ENCODE measurements around the gene ING1.
A peak's percentile ranks its signal among the peaks of the same experiment; 100 is the strongest.
"Not testable (repeated sequence)": the region's sequence is repeated elsewhere in the genome, so short reads cannot be mapped to it uniquely, and the experiment has no call there.

ING1 gene

GRCh38 chr13:110713642-110713952, at the start of gene ING1:
TSS of gene ING1 (plus strand) at chr13:110713700. CDS start at chr13:110714150, 450 bp downstream.
- TF ChIP-seq CTCF (IDR thresholded peaks at IDR 0.05; ENCODE audit: control insufficient read depth, extremely low read depth, insufficient read depth), result no peak
- H3K4me3 ChIP-seq (ENCODE audit: low read depth, low read length), result peak within 1 kb of the TSS; percentile 90

GRCh38 chr13:110664041-110664440, 49.5 kb upstream of the ING1 start:
- no peak overlapping the region for H3K4me3 ChIP-seq (ENCODE audit: low read depth, low read length)
- no peak for TF ChIP-seq CTCF (IDR thresholded peaks at IDR 0.05; ENCODE audit: control insufficient read depth, extremely low read depth, insufficient read depth)
- DNase-seq (ENCODE audit: low read depth), result no peak

More at GRCh38 chr13:110713642-110713952, at the start of gene ING1:
- DNase-seq (ENCODE audit: low read depth), result no peak

GRCh38 chr13:110664673-110665072, 48.8 kb upstream of the ING1 start:
- no peak for DNase-seq (ENCODE audit: low read depth)
- H3K4me3 ChIP-seq (ENCODE audit: low read depth, low read length), result no peak overlapping the region
- TF ChIP-seq CTCF (IDR thresholded peaks at IDR 0.05; ENCODE audit: control insufficient read depth, extremely low read depth, insufficient read depth), result no peak

GRCh38 chr13:110665491-110666254, 47.8 kb upstream of the ING1 start:
- no peak for DNase-seq (ENCODE audit: low read depth)
- TF ChIP-seq CTCF (IDR thresholded peaks at IDR 0.05; ENCODE audit: control insufficient read depth, extremely low read depth, insufficient read depth), result no peak
- H3K4me3 ChIP-seq (ENCODE audit: low read depth, low read length), result no peak overlapping the region

- no peak for TF ChIP-seq CTCF (IDR thresholded peaks at IDR 0.05; ENCODE audit: control insufficient read depth, extremely low read depth, insufficient read depth)
- DNase-seq (ENCODE audit: low read depth), result no peak
- no peak overlapping the region for H3K4me3 ChIP-seq (ENCODE audit: low read depth, low read length)
These were observed 47.3 kb upstream of the ING1 start for GRCh38 chr13:110666255-110666533.

GRCh38 chr13:110669036-110669435, 44.5 kb upstream of the ING1 start:
- no peak for TF ChIP-seq CTCF (IDR thresholded peaks at IDR 0.05; ENCODE audit: control insufficient read depth, extremely low read depth, insufficient read depth)
- DNase-seq (ENCODE audit: low read depth), result no peak
- H3K4me3 ChIP-seq (ENCODE audit: low read depth, low read length), result no peak overlapping the region

- H3K4me3 ChIP-seq (ENCODE audit: low read depth, low read length), result not testable (repeated sequence)
These were observed 43.7 kb upstream of the ING1 start for GRCh38 chr13:110669814-110670213.

More at GRCh38 chr13:110669814-110670213, 43.7 kb upstream of the ING1 start:
- DNase-seq (ENCODE audit: low read depth), result not testable (repeated sequence)

All from LNCaP clone FGC (cell line).